Fibroblast of skin of right biceps (primary cell): ENCODE results near the gene SYPL2.

Experiments used
- DNase-seq: peaks from one replicate; pipeline ENCODE4 v3.0.0-alpha.2; 2013

Gene SYPL2

DNA sequence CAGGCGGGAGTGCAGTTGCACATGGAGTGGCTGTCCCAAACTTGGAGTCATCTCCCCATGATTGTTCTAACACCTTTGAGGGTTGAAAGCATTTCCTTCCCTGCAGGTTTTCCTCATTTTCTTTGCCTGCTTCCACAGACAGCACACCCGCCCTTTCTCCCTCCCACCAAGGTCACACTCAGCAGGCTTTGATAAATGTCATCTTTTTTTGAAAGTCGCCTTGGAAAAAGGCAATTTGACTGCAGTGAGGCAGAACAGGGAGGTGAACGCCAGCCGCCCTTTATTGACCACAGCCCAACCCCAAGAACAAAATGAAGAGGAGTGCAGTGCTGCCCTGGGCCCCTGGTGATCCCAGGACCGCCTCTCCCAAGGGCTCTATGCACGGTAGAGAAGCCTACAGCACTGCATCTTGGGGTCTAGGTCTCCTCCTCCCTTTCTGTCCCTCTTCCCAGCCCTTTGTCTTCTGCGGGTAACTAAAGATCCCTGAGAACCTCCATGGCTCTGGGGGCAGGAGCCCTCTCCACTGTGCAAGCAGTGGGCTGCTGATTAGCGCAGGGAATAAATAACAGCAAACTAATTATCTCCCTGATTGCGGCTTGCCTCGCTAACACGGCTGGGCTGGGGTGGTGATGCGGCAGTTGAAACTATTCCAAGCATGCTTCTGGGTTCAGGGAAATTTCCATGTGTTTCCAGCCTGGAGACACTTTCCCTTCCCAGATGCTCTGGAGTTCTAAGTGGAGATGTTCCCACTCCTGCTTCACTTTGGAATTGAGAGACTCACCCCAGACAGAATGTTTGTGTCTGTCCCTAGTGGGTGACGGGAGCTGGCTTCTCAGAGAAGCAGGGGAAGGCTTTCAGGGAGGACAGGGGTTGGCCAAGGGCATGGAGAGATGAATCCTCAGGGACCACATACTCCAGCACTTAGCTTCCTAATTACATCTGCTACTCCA lies 54.9 kb downstream of the SYPL2 start:
- DNase-seq = no peak

DNA sequence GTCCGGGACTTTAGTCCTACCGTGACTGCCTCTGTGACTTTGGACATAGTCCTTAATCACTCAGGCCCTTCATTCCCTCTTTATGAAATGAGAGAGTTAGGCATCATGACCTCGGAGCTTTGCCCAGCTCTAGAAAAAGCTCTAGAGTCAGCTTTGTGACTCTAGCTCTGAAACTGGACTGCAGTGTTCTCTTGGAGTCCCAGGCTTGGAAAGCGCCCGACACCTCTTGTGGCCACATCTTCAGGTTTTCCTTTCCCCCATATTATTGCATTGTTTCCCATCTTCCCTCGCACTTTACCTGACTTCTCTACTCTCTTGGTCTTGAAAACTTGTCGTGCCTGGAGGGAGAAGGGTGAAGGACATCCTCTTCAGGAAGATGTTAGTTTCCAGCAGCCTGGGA lies 55.7 kb downstream of the SYPL2 start:
- no peak for DNase-seq

DNA sequence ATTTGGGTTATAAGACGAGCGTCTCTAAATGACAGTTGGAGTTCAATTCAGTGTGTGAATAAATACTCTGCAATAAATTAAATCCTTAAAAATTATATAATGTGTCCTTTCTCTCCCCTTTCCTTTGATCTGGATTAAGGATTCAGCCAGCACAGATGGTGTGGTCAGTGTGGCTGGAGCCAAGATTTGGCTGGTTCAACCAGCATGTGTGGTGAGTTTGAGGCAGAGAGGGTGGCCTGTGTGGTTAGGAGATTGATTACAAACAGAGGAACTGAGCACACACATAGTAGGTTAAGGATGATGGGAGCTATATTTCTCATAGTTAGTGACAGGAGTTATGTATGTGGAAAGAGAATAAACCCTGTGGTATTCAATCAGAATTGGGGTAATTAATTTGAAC lies 57.4 kb downstream of the SYPL2 start:
- DNase-seq = no peak

DNA sequence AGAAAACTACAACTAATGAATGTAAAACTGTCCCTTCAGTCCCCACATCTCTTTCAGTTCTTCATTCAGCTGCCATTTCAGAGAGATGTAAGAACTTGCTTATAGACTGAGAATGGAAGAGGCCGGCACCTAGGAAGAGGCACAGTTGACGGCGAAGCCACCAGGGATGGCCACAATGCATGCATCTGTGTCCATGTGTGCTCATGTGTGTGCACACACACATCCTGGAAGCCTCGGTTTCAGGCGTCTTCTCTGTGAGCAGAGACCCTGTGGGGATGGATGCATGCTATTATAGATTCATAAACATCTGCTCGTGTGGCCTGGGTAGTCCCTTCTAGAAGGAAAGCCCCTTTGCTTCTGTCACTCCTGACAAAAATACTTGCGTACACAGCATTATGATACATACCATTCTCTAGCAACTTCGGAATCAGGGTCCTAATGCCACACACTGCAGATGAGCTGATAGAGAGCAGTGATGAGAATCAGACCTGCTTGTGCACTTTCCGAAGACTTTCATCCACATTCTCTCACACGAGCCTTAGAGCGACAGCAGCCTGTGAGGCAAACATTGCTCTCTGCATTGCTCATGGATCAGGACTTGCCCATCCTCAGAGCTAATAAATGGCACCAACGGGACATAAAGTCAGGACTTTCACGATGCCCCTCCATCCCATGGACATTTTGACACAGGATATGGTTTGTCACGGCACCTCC lies 60.9 kb downstream of the SYPL2 start:
- no peak for DNase-seq

DNA sequence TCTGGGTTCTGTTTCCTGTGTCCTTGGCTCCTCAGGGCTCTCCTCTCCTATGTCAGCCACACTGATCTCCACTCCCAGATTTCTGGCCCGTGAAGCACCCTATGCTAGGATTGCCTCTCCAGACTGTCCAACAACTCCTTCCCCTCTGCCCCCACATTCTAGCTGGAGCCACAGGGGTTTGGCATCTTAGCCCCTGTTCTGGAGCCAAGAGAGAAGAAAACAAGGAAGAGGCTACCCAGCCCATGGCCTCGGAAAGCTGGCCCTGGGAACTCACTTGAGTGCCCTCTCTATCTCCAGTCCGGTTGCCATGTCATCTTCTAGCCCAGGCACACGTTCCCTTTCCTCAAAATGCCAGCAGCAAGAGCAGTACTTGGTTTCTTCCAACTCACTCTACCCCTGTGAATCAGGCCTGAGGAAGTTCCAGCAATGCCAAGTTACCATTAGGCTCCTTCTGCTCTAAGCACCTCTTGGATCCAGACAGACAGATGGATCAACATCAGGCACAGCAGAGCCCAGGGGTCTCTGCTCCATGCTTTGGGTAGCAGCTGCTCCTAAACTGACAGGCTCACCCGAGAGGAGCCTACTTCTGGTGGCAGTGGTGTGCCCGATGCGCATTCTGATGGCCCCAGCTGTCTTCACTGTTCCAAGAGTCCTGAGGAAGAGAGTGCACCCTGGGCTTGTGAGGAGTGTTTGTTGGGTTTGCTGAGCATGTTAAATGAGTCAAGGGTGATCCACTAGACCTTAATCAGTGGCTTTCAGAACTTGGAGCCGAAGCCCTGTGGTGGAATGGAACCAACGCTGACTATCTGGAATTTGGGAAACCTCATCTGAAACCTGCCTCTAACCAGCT lies 61.7 kb downstream of the SYPL2 start:
- DNase-seq = no peak

DNA sequence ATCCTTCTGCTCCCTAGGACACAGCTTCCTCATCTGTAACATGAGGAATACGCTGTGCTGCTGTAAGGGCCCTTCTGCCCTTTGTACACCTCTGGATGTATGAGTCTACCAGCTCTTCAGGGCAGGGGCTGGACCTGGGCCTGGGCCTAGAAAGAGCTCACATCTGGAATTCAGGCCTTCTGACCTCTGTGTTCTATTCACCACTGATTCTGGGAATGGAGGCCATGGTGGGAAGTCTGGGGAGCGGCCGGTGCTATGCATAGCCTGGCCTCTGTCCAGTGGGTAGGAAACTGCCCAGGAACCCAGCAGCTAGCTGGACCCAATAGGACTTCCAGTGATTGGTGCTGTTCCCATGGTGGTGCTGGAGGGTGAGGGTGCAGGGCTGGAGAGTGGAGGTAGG lies 62.4 kb downstream of the SYPL2 start:
- DNase-seq = no peak

GRCh38 chr1:109529881-109530456 lies 63.6 kb downstream of the SYPL2 start:
- no peak for DNase-seq

GRCh38 chr1:109530457-109531087 lies 64.2 kb downstream of the SYPL2 start:
- no peak for DNase-seq

DNA sequence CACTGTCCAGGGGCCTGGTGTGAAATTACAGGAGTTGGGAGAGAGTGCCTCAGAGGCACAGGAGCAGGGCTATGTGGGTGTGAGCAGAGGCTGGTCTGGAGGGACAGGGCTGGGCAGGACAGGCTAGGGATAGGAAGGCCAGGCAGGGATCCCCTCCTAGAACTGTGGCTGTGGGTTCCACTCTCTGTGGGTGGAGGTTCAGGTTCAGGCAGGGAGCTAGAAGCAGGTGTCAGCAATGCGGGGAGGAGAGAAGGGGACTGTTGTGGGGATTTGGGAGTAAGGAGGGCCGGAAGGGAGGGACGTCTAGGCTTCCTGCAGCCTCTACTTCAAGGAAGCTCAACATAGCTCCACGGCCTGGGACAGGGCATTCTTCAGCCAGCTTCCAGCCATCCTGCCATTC lies 65.0 kb downstream of the SYPL2 start:
- no peak for DNase-seq
